Ovary (tissue), 3 donors: ENCODE results near the gene GRN.

Experiments used
- EP300 ChIP-seq: sonication (generic); formaldehyde crosslinking; IDR thresholded peaks from one replicate; pipeline ENCODE4 v1.6.1; 2017; ENCODE audit warnings: antibody characterized with exemption
- POLR2A ChIP-seq: fragments of 450-650 bp; IDR thresholded peaks from one replicate; pipeline ENCODE4 v1.6.1; 2017; ENCODE audit warnings: antibody characterized with exemption, mild to moderate bottlenecking, moderate library complexity
- TF ChIP-seq, protein P1 (sequence below), 3 donors: fragments of 450-650 bp in 2 of 3; fragments of 200-600 bp in 1 of 3; IDR thresholded peaks; one replicate each; pipeline versions ENCODE4 v1.5.1 to v1.8.0; 2016 to 2022; ENCODE audit warnings: antibody characterized with exemption in 3 of 3, mild to moderate bottlenecking in 1 of 3
- donor health status: DM: no; HTN: no; CAD: no.

DNA sequence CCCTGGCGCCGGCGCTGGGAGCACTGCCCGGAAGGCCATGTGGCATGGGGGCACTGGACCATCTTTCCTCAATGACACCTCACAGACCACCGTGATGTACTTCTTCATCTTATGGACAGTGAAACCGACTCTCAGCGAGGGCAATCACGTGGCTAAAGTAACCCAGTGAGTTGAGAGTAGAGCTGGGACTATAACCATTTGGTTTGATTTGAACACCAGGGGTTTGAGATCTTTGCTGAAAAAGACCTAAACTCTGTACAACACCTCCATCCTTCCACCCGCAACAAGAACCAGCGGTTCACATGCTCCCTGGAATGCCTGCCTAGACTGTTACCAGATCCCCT lies 41.1 kb downstream of the GRN start:
- TF ChIP-seq, protein P1, sequence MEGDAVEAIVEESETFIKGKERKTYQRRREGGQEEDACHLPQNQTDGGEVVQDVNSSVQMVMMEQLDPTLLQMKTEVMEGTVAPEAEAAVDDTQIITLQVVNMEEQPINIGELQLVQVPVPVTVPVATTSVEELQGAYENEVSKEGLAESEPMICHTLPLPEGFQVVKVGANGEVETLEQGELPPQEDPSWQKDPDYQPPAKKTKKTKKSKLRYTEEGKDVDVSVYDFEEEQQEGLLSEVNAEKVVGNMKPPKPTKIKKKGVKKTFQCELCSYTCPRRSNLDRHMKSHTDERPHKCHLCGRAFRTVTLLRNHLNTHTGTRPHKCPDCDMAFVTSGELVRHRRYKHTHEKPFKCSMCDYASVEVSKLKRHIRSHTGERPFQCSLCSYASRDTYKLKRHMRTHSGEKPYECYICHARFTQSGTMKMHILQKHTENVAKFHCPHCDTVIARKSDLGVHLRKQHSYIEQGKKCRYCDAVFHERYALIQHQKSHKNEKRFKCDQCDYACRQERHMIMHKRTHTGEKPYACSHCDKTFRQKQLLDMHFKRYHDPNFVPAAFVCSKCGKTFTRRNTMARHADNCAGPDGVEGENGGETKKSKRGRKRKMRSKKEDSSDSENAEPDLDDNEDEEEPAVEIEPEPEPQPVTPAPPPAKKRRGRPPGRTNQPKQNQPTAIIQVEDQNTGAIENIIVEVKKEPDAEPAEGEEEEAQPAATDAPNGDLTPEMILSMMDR (IDR thresholded peaks at IDR 0.05) = no peak
- TF ChIP-seq POLR2A (no peak), EP300 (no peak)
